HUES48 (cell line): ENCODE measurements around the gene MYO5B.
"Not testable (repeated sequence)": the region's sequence is repeated elsewhere in the genome, so short reads cannot be mapped to it uniquely, and the experiment has no call there.

Experiments
- H3K27ac ChIP-seq: one replicate; pipeline ENCODE4 v1.7.0; 2013; ENCODE audit warnings: low read depth, low read length, inconsistent platforms
- H3K27me3 ChIP-seq: 2 replicates; pipeline ENCODE4 v1.6.1; 2013; ENCODE audit warnings: mild to moderate bottlenecking, low read length; ENCODE audit not compliant: control insufficient read depth, insufficient read depth
- H3K36me3 ChIP-seq: 2 replicates; pipeline ENCODE4 v1.6.1; 2013; ENCODE audit warnings: low read length; ENCODE audit not compliant: control insufficient read depth, insufficient read depth
- H3K4me1 ChIP-seq: 2 replicates; pipeline ENCODE4 v1.6.1; 2013; ENCODE audit warnings: mild to moderate bottlenecking, low read length; ENCODE audit not compliant: control insufficient read depth, insufficient read depth
- H3K4me3 ChIP-seq: 2 replicates; pipeline ENCODE4 v1.5.1; 2013; ENCODE audit warnings: mild to moderate bottlenecking, low read depth, low read length
- H3K9ac ChIP-seq: 2 replicates; pipeline ENCODE4 v1.6.1; 2013; ENCODE audit warnings: mild to moderate bottlenecking, low read depth, low read length, moderate library complexity
- H3K9me3 ChIP-seq: 2 replicates; pipeline ENCODE4 v1.6.1; 2013; ENCODE audit warnings: low read length; ENCODE audit not compliant: control insufficient read depth, insufficient read depth

Gene MYO5B

DNA sequence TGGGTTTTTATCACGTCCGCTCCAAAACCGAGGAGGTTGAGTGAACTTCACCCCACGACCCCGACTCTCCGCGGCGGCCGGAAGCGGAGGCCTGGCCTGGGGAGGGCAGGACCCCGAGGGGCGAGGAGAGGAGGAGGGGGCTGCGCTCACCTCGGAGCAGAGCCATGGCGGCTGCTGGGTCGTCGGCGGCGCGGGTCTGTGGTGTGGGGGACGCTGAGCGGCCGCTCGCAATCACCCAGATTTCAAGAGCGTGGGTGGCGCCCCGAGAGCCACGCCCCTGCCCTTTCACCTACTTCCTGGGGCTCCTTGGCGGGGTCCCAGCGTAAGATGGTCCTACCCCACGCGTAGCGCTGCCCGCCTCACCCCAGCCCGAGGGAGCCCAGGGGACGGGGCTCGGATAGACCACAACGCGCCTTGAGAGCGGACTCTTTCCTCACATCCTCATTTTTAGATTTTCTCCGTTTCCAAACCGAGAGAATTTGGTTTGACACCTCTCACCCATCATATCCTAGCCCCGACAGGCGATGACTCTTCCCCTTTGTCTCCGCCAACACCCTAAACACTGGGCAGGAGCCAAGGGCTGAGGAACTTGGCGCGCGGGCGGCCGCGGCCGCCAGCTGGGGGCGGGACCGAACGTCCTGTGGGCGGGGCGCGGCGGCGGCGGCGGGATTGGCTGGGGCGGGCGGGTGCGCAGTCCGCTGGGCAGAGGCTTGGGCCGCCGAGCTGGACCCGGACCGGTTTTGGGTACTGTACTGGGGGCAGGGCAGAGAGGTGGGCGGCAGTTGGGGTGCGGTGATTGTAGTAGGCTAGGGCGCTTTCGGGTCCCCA is 381.4 kb downstream of the MYO5B start, which contains the start of gene ACAA2:
Gene ACAA2 (minus strand): TSS at position 215 of the 828 bp plus-strand sequence. CDS start 49 bp downstream, at position 166.
- Histone ChIP-seq H3K9ac (peak within 1 kb of the TSS; percentile 77), H3K27ac (peak within 1 kb of the TSS; percentile 98), H3K27me3 (no peaks in the 10 kb centered on the region)

DNA sequence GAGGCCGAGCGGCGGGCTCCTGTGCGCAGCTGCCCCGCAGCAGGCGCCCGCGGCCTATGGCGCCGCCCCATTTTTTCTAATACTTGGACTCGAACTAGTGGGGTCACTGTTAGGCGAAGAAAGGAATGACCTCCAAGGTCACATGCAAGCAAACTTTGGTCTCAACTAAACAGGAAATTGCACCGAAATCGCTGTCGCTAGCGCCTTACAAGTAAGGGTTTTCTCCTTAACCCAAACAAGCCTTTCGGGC is 382.0 kb downstream of the MYO5B start:
- Histone ChIP-seq H3K36me3 (no peaks in the 10 kb centered on the region; the same call in 1 of the 2 replicates), H3K4me1 (peaks cover 20% of the 10 kb centered on the region), H3K9me3 (peaks cover 10% of the 10 kb centered on the region), H3K4me3 (peak overlapping the region; percentile 84), H3K27me3 (no peaks in the 10 kb centered on the region), H3K27ac (peak overlapping the region; percentile 98), H3K9ac (peak overlapping the region; percentile 77)

More for the DNA sequence above, 381.4 kb downstream of the MYO5B start, which contains the start of gene ACAA2:
- no peaks in the 10 kb centered on the region; the same call in 1 of the 2 replicates for H3K36me3 ChIP-seq
- peaks cover 20% of the 10 kb centered on the region for H3K4me1 ChIP-seq
- H3K9me3 ChIP-seq = peaks cover 10% of the 10 kb centered on the region
- H3K4me3 ChIP-seq = peak within 1 kb of the TSS; percentile 84

DNA sequence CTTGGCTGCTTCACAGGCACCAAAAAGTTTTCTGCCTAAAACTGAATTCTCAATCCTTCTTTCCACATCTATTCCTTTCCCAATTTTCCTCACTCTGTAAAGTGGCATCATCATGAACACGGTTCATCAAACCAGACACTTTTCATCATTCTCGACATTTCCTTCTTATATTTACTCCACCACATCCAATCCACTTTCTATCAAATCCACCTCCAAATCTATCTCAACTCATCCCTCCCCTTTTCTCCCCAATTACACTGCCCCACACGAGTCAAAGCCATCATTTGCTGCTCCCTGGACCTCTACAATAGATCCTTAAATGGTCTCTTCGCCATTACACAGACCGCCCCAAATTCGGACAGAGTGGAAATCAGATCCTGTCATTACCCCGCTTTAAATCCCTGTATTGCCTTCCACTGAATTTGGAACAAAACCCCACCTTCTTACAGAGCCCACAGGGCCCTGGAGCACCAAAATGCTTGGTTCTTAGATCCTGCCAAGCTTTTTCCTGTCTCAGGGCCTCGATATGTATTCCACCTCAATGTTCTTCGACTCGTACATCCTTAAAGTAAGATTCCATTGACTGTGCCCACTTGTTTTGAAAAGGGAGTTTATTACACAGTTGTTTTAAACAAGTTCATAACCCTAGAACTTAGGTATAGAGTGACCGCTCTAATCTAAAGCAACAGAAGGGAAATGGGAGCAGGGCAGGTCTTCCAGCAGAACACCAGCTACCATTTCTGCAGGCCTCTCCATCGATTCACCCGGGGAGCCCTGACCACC is 382.5 kb downstream of the MYO5B start:
- Histone ChIP-seq H3K27ac (peak overlapping the region; percentile 98), H3K4me1 (peaks cover 20% of the 10 kb centered on the region), H3K9ac (peak overlapping the region; percentile 77), H3K36me3 (no peaks in the 10 kb centered on the region; the same call in 1 of the 2 replicates), H3K4me3 (peak overlapping the region; percentile 84), H3K9me3 (peaks cover 10% of the 10 kb centered on the region), H3K27me3 (no peaks in the 10 kb centered on the region)

DNA sequence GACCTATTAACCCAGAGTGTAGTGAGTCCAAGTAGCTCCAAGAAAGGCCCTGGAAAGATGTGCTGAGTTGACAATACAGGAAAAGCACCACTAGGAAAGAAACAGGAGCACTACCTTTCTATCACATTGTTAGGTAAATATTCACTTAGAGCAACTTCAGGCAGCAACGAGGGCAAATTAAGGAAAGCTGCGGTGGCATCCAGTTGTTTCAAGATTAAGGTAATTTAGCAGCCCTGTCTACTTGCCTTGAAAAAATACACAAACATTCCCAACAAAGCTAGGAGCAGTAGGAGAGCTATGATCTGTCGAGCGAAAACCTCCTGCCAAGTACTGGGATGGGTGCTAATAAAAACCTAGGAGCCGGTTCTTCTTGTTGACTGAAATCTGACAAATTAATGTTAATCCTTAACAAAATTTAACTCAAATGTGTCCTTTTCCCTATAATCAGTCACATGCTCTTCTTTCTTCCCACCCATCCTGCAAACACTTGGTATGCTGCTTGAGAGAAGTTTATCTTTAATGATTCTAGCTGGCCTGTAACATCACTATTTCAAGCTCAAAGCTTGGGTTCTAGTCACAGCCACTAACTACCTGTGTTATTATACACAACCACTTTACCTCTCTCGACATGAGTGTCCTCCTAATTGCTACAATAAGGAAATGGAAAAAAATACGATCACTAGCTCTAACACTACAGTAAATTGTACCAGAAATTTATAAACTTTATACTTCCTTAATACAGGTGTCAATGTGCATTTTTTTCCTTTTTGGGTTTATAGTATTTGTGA is 383.6 kb downstream of the MYO5B start:
- H3K27me3 ChIP-seq = no peaks in the 10 kb centered on the region
- H3K27ac ChIP-seq = peak overlapping the region; percentile 61
- H3K4me1 ChIP-seq = peaks cover 20% of the 10 kb centered on the region
- no peaks in the 10 kb centered on the region; the same call in 1 of the 2 replicates for H3K36me3 ChIP-seq
- no peak overlapping the region for H3K9ac ChIP-seq
- peak overlapping the region; percentile 84; the same call in 1 of the 2 replicates for H3K4me3 ChIP-seq
- H3K9me3 ChIP-seq = peaks cover 10% of the 10 kb centered on the region

DNA sequence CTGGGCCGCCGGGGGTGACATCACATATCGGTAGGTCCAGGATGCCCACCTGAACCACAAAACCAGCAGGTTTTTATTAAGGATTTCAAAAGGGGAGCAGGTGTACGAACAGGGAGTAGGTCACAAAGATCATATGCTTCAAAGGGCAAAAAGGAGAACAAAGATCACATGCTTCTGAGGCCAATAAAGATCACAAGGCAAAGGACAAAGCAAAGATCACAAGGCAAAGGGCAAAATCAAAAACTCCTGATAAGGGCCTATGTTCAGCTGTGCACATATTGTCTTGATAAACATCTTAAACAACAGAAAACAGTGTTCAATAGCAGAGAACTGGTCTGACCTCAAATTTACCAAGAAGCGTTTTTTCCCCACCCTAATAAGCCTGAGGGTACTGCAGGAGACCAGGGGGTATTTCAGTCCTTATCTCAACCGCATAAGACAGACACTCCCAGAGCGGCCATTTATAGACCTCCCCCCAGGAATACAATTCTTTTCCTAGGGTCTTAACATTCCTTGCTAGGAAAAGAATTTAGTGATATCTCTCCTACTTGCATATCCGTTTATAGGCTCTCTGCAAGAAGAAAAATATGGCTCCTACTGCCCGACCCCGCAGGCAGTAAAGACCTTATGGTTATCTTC is 386.3 kb downstream of the MYO5B start:
- peaks cover 17% of the 10 kb centered on the region for H3K4me1 ChIP-seq
- H3K9ac ChIP-seq, H3K36me3 ChIP-seq, H3K9me3 ChIP-seq, H3K27ac ChIP-seq, H3K27me3 ChIP-seq, H3K4me3 ChIP-seq: not testable (repeated sequence)

GRCh38 chr18:49804096-49804495 is 390.9 kb downstream of the MYO5B start:
- Histone ChIP-seq H3K9ac (no peak overlapping the region), H3K27me3 (no peaks in the 10 kb centered on the region), H3K9me3 (no peaks in the 10 kb centered on the region; the same call in 1 of the 2 replicates), H3K4me3 (no peak overlapping the region), H3K27ac (no peak overlapping the region), H3K36me3 (peaks cover 23% of the 10 kb centered on the region), H3K4me1 (no peaks in the 10 kb centered on the region)

- Histone ChIP-seq H3K9ac (no peak overlapping the region), H3K4me1 (peaks cover 6% of the 10 kb centered on the region; the same call in 1 of the 2 replicates), H3K27ac (no peak overlapping the region), H3K4me3 (no peak overlapping the region), H3K27me3 (no peaks in the 10 kb centered on the region), H3K36me3 (peaks cover 30% of the 10 kb centered on the region), H3K9me3 (no peaks in the 10 kb centered on the region; the same call in 1 of the 2 replicates)
Observed at GRCh38 chr18:49802623-49803022, 392.3 kb downstream of the MYO5B start.

- not testable (repeated sequence) for H3K27ac ChIP-seq, H3K9me3 ChIP-seq
Observed at GRCh38 chr18:49800491-49800890, 394.5 kb downstream of the MYO5B start.

DNA sequence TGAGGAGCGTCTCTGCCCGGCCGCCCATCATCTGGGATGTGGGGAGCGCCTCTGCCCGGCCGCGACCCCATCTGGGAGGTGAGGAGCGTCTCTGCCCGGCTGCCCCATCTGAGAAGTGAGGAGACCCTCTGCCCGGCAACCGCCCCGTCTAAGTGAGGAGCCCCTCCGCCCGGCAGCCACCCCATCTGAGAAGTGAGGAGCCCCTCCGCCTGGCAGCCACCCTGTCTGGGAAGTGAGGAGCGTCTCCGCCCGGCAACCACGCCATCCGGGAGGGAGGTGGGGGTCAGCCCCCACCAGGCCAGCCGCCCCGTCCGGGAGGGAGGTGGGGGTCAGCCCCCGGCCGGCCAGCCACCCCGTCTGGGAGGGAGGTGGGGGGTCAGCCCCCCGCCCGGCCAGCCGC is 395.1 kb downstream of the MYO5B start:
- H3K27me3 ChIP-seq, H3K4me3 ChIP-seq, H3K9ac ChIP-seq, H3K4me1 ChIP-seq, H3K27ac ChIP-seq, H3K9me3 ChIP-seq: not testable (repeated sequence)
- H3K36me3 ChIP-seq = peaks cover 58% of the 10 kb centered on the region

More at GRCh38 chr18:49800491-49800890, 394.5 kb downstream of the MYO5B start:
- H3K4me3 ChIP-seq, H3K9ac ChIP-seq, H3K27me3 ChIP-seq, H3K4me1 ChIP-seq: not testable (repeated sequence)
- H3K36me3 ChIP-seq = peaks cover 51% of the 10 kb centered on the region

- Histone ChIP-seq H3K36me3 (peaks cover 76% of the 10 kb centered on the region), H3K27ac (no peak overlapping the region), H3K4me1 (peaks cover 7% of the 10 kb centered on the region; the same call in 1 of the 2 replicates), H3K9ac (no peak overlapping the region), H3K4me3 (no peak overlapping the region), H3K9me3 (no peaks in the 10 kb centered on the region; the same call in 1 of the 2 replicates), H3K27me3 (no peaks in the 10 kb centered on the region)
Observed at GRCh38 chr18:49798001-49798400, 396.9 kb downstream of the MYO5B start.
